DND-41 (cell line): ENCODE measurements around the gene CCDC102A.

ENCODE experiments used
- ATAC-seq: fragments of 200-7000 bp; cut with Tn5 transposase; 3 replicates; pipeline ENCODE4 v1.9.1; 2021; ENCODE audit warnings: low read depth; ENCODE audit not compliant: insufficient read depth
- DNase-seq: peaks from one replicate; pipeline ENCODE4 v3.0.0-alpha.2; 2020
- H2AFZ ChIP-seq: 2 replicates; pipeline ENCODE4 v1.6.0; 2012; ENCODE audit warnings: low read depth, low read length
- H3K27ac ChIP-seq: 2 replicates; pipeline ENCODE4 v1.5.1; 2012; ENCODE audit warnings: low read length, inconsistent platforms
- H3K27me3 ChIP-seq: fragments of 200-600 bp; sonication (generic); 2 replicates; pipeline ENCODE4 v1.6.0; 2012; ENCODE audit warnings: low read length, mild to moderate bottlenecking, inconsistent platforms; ENCODE audit not compliant: insufficient read depth, poor library complexity
- H3K36me3 ChIP-seq: 2 replicates; pipeline ENCODE4 v1.5.1; 2012; ENCODE audit warnings: low read length, inconsistent platforms; ENCODE audit not compliant: insufficient read depth
- H3K4me1 ChIP-seq: 2 replicates; pipeline ENCODE4 v1.5.1; 2012; ENCODE audit warnings: mild to moderate bottlenecking, low read length; ENCODE audit not compliant: insufficient read depth
- H3K4me2 ChIP-seq: 2 replicates; pipeline ENCODE4 v1.6.0; 2012; ENCODE audit warnings: mild to moderate bottlenecking, moderate library complexity, low read length, inconsistent platforms; ENCODE audit not compliant: insufficient read depth
- H3K4me3 ChIP-seq, 2 experiments: fragments of 200-600 bp in 1 of 2; shearing (Covaris generic) in 1 of 2; 2 replicates each; pipeline ENCODE4 v1.5.1; 2012 to 2016; ENCODE audit warnings: inconsistent platforms in 2 of 2, low read length in 2 of 2, mild to moderate bottlenecking in 2 of 2, low read depth in 1 of 2, moderate library complexity in 1 of 2
- H3K79me2 ChIP-seq: 2 replicates; pipeline ENCODE4 v1.6.0; 2012; ENCODE audit warnings: low read length, inconsistent platforms; ENCODE audit not compliant: insufficient read depth
- H3K9ac ChIP-seq: 2 replicates; pipeline ENCODE4 v1.6.0; 2012; ENCODE audit warnings: low read depth, mild to moderate bottlenecking, inconsistent platforms, low read length, moderate library complexity
- H3K9me3 ChIP-seq: 2 replicates; pipeline ENCODE4 v1.5.1; 2012; ENCODE audit warnings: low read length, moderate library complexity, mild to moderate bottlenecking, inconsistent platforms; ENCODE audit not compliant: insufficient read depth, severe bottlenecking
- H4K20me1 ChIP-seq: 2 replicates; pipeline ENCODE4 v1.6.0; 2012; ENCODE audit warnings: low read length; ENCODE audit not compliant: insufficient read depth
- EZH2 ChIP-seq: IDR thresholded peaks from 3 replicates; pipeline ENCODE4 v1.6.1; 2012; ENCODE audit warnings: borderline replicate concordance, low read depth, mild to moderate bottlenecking, moderate library complexity, low read length, inconsistent platforms; ENCODE audit not compliant: severe bottlenecking
- TF ChIP-seq, protein P1 (sequence below): IDR thresholded peaks from 2 replicates; pipeline ENCODE4 v1.5.1; 2012; ENCODE audit warnings: borderline replicate concordance, low read length, moderate library complexity, mild to moderate bottlenecking; ENCODE audit not compliant: poor library complexity, severe bottlenecking; ENCODE audit errors: extremely low read depth

CCDC102A gene

DNA sequence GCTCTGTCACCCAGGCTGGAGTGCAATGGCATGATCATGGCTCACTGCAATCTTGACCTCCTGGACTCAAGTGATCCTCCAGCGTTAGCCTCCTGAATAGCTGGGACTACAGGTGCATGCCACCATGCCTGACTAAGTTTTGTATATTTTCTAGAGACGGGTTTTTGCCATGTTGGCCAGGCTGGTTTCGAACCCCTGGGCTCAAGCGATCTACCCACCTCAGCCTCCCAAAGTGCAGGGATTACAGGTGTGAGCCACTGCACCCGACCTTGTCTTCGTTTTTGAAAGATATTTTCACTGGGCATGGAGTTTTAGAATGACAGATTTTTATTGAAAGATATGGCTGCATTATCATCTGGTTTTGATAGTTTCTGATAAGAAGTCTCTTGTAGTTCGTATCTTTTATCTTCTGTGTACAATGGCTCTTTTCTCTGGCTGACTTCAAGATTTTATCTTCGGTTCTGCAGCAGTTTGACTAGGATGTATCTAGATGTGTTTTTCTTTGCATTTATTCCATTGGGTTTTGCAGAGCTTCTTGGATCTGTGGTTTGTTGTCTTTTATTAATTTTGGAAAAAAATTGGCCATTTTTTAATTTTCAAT lies 20.7 kb upstream of the CCDC102A start:
- Histone ChIP-seq H3K9me3 (peaks cover 5% of the 10 kb centered on the region), H3K79me2 (no peaks in the 10 kb centered on the region), H4K20me1 (no peaks in the 10 kb centered on the region), H2AFZ (no peak overlapping the region), H3K4me1 (no peaks in the 10 kb centered on the region), H3K4me2 (no peak overlapping the region), H3K9ac (no peak overlapping the region), H3K4me3 (no peak overlapping the region), H3K27me3 (no peaks in the 10 kb centered on the region), H3K36me3 (no peaks in the 10 kb centered on the region), H3K27ac (no peak overlapping the region)
- DNase-seq: no peak
- ATAC-seq: no peak
- TF ChIP-seq, protein P1, sequence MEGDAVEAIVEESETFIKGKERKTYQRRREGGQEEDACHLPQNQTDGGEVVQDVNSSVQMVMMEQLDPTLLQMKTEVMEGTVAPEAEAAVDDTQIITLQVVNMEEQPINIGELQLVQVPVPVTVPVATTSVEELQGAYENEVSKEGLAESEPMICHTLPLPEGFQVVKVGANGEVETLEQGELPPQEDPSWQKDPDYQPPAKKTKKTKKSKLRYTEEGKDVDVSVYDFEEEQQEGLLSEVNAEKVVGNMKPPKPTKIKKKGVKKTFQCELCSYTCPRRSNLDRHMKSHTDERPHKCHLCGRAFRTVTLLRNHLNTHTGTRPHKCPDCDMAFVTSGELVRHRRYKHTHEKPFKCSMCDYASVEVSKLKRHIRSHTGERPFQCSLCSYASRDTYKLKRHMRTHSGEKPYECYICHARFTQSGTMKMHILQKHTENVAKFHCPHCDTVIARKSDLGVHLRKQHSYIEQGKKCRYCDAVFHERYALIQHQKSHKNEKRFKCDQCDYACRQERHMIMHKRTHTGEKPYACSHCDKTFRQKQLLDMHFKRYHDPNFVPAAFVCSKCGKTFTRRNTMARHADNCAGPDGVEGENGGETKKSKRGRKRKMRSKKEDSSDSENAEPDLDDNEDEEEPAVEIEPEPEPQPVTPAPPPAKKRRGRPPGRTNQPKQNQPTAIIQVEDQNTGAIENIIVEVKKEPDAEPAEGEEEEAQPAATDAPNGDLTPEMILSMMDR: no peak
- TF ChIP-seq EZH2: no peak

DNA sequence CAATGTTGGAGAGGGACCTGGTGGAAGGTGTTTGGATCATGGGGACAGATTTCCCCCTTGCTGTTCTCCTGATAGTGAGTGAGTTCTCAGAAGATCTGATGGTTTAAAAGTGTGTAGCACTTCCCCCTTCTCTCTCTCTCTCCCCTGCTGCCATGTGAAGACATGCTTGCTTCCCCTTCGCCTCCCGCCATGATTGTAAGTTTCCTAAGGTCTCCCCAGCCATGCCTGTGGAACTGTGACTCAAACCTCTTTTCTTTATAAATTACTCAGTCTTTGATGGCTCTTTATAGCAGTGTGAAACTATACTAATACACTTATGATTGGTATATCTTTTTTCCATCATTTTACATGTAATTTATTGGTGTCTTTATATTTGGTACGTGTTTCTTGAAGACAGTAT lies 19.5 kb upstream of the CCDC102A start:
- DNase-seq: no peak
- Histone ChIP-seq H2AFZ (no peak overlapping the region), H3K9ac (no peak overlapping the region), H3K4me2 (no peak overlapping the region), H3K4me3 (no peak overlapping the region), H3K27ac (no peak overlapping the region), H3K4me1 (no peaks in the 10 kb centered on the region), H3K36me3 (no peaks in the 10 kb centered on the region), H3K27me3 (no peaks in the 10 kb centered on the region), H4K20me1 (no peaks in the 10 kb centered on the region), H3K9me3 (no peaks in the 10 kb centered on the region), H3K79me2 (no peaks in the 10 kb centered on the region)
- ATAC-seq: no peak
- TF ChIP-seq EZH2: no peak
- TF ChIP-seq, protein P1: no peak

- Histone ChIP-seq H3K79me2 (no peaks in the 10 kb centered on the region), H4K20me1 (no peaks in the 10 kb centered on the region), H3K36me3 (no peaks in the 10 kb centered on the region), H3K9ac (no peak overlapping the region), H3K4me1 (no peaks in the 10 kb centered on the region), H3K9me3 (no peaks in the 10 kb centered on the region), H2AFZ (no peak overlapping the region), H3K27me3 (peaks cover 7% of the 10 kb centered on the region), H3K4me2 (no peak overlapping the region), H3K27ac (no peak overlapping the region), H3K4me3 (no peak overlapping the region)
- no peak for ATAC-seq
- DNase-seq: no peak
- TF ChIP-seq EZH2: no peak
- TF ChIP-seq, protein P1: no peak
Observed at GRCh38 chr16:57551057-57551456, 14.7 kb upstream of the CCDC102A start.

GRCh38 chr16:57549730-57550129 lies 13.4 kb upstream of the CCDC102A start:
- Histone ChIP-seq H3K36me3 (no peaks in the 10 kb centered on the region), H3K4me3 (no peak overlapping the region), H3K4me2 (no peak overlapping the region), H4K20me1 (no peaks in the 10 kb centered on the region), H3K9me3 (no peaks in the 10 kb centered on the region), H2AFZ (no peak overlapping the region), H3K27ac (no peak overlapping the region), H3K27me3 (peaks cover 7% of the 10 kb centered on the region), H3K4me1 (no peaks in the 10 kb centered on the region), H3K9ac (no peak overlapping the region), H3K79me2 (no peaks in the 10 kb centered on the region)
- ATAC-seq: no peak
- DNase-seq: no peak
- TF ChIP-seq, protein P1: no peak
- TF ChIP-seq EZH2: no peak
